K562 (cell line): ENCODE measurements around the gene ZNF618. TPM values are rescaled to one million over a fixed set of nuclear protein-coding genes. Genes with fewer than 3 reads are reported as not detected.

Experiments used
- ATAC-seq: fragments of 200-7000 bp; cut with Tn5 transposase; 3 replicates; pipeline ENCODE4 v1.9.1; 2020; ENCODE audit warnings: moderate library complexity
- BruUV-seq: library from RNA; stranded (reverse); fragments of 400-500 nt; replicated peaks from 2 replicates; lab custom pipeline; 2021; lab: Mats Ljungman, UMichigan
- CTCF ChIA-PET: fragments of 300-600 bp; formaldehyde crosslinking; extraction: SDS; loops from one replicate; lab custom pipeline; 2021; ENCODE audit warnings: low intra/inter-chr PET ratio; lab: Yijun Ruan, JAX
- POLR2A ChIA-PET: fragments of 300-600, 350-650 bp; sonication (Branson Sonifier 250); formaldehyde crosslinking; extraction: SDS; loops from one replicate; lab custom pipeline; 2021; ENCODE audit warnings: antibody characterized with exemption, inconsistent platforms; lab: Yijun Ruan, JAX
- DNase-seq, 4 experiments: peaks; one replicate each; pipeline versions ENCODE4 v3.0.0 to v3.0.0-alpha.2; 2011 to 2018; ENCODE audit warnings: low spot score in 3 of 4, mixed read lengths in 3 of 4; ENCODE audit errors: extremely low read depth in 1 of 4
- FAIRE-seq: peaks from 2 replicates; lab custom pipeline; 2011; peaks lifted over from hg19 to GRCh38; lab: Jason Lieb, UNC
- H2AFZ ChIP-seq: 2 replicates; pipeline ENCODE4 v1.6.0; 2011; ENCODE audit warnings: low read depth, low read length, control low read depth, inconsistent platforms
- H3K27ac ChIP-seq: fragments of 200-600 bp; 3 replicates; pipeline ENCODE4 v1.8.0; 2011; ENCODE audit warnings: low read depth, mild to moderate bottlenecking, control low read depth, inconsistent platforms, low read length, moderate library complexity, mixed read lengths; ENCODE audit errors: extremely low read depth
- H3K27me3 ChIP-seq, 2 experiments: fragments of 300-600 bp in 1 of 2; 2 replicates in 1 of 2; 3 replicates in 1 of 2; pipeline versions ENCODE4 v1.6.0 to v1.8.0; 2011; ENCODE audit warnings: inconsistent platforms in 2 of 2, low read length in 2 of 2, mild to moderate bottlenecking in 1 of 2, mixed read lengths in 1 of 2, moderate library complexity in 1 of 2; ENCODE audit not compliant: control insufficient read depth in 2 of 2, insufficient read depth in 2 of 2
- H3K36me3 ChIP-seq: fragments of 300-600 bp; 3 replicates; pipeline ENCODE4 v1.8.0; 2011; ENCODE audit warnings: mild to moderate bottlenecking, low read length, inconsistent platforms; ENCODE audit not compliant: control insufficient read depth, insufficient read depth
- H3K4me1 ChIP-seq, 2 experiments: fragments of 200-600 bp in 1 of 2; replicated peaks in 1 of 2; 2 replicates in 1 of 2; 3 replicates in 1 of 2; pipeline versions ENCODE4 v1.5.1 to v1.8.0; 2011; ENCODE audit warnings: inconsistent platforms in 2 of 2, low read length in 2 of 2, mild to moderate bottlenecking in 1 of 2, mixed read lengths in 1 of 2, moderate library complexity in 1 of 2; ENCODE audit not compliant: control insufficient read depth in 2 of 2, insufficient read depth in 2 of 2
- H3K4me2 ChIP-seq: 2 replicates; pipeline ENCODE4 v1.6.1; 2011; ENCODE audit warnings: low read length, control low read depth, inconsistent platforms, mixed read lengths; ENCODE audit not compliant: insufficient read depth
- H3K4me3 ChIP-seq: fragments of 200-600 bp; sonication (generic), shearing (Covaris generic); 2 replicates; pipeline ENCODE4 v1.5.1; 2016; ENCODE audit warnings: control low read depth, inconsistent platforms
- H3K79me2 ChIP-seq: fragments of 200-600 bp; 3 replicates; pipeline ENCODE4 v1.8.0; 2011; ENCODE audit warnings: low read length, inconsistent platforms; ENCODE audit not compliant: control insufficient read depth, insufficient read depth
- H3K9ac ChIP-seq, 2 experiments: 2 replicates each; pipeline versions ENCODE4 v1.6.0 to v1.6.1; 2011; ENCODE audit warnings: low read depth in 2 of 2, low read length in 2 of 2, control low read depth in 1 of 2, inconsistent platforms in 1 of 2, mild to moderate bottlenecking in 1 of 2, mixed read lengths in 1 of 2; ENCODE audit not compliant: insufficient read depth in 1 of 2
- H3K9me1 ChIP-seq: one replicate; pipeline ENCODE4 v1.6.0; 2011; ENCODE audit warnings: inconsistent platforms, mild to moderate bottlenecking, low read length, moderate library complexity; ENCODE audit not compliant: control insufficient read depth, insufficient read depth
- H3K9me3 ChIP-seq: replicated peaks from 2 replicates; pipeline ENCODE4 v1.5.1; 2011; ENCODE audit warnings: low read depth, low read length, inconsistent platforms; ENCODE audit not compliant: control insufficient read depth, insufficient read depth
- H4K20me1 ChIP-seq: replicated peaks from 2 replicates; pipeline ENCODE4 v1.6.1; 2011; ENCODE audit warnings: low read length, inconsistent platforms, mixed read lengths; ENCODE audit not compliant: control insufficient read depth, insufficient read depth
- GABPB1 ChIP-seq: sonication (generic); formaldehyde crosslinking; IDR thresholded peaks from 2 replicates; pipeline ENCODE4 v1.8.0; 2022; ENCODE audit warnings: mild to moderate bottlenecking, missing genetic modification reagents
- GATA2 ChIP-seq: sonication (generic); formaldehyde crosslinking; IDR thresholded peaks from 2 replicates; pipeline ENCODE4 v1.4.0; 2020; ENCODE audit warnings: mild to moderate bottlenecking, missing genetic modification reagents
- PHTF2 ChIP-seq: fragments of 250-450 bp; sonication (Bioruptor Pico); IDR thresholded peaks from 2 replicates; pipeline ENCODE4 v1.5.0; 2021; ENCODE audit warnings: mild to moderate bottlenecking
- WGBS: fragments of 100-300 bp; shearing (Covaris generic); methylation state at CpG from one replicate; pipeline ENCODE4 v1.1.6; 2016; ENCODE audit warnings: low coverage, mixed read lengths; ENCODE audit not compliant: insufficient coverage; ENCODE audit errors: missing lambda C conversion rate; 5-methylcytosine and 5-hydroxymethylcytosine counted together
- in situ Hi-C: fragments of 300-500 bp; cut with MboI; formaldehyde crosslinking; loops from 4 replicates; pipeline ENCODE4 v1.15.0; 2018; ENCODE audit warnings: inconsistent platforms, mixed read lengths
- intact Hi-C: fragments of 100-400 bp; cut with micrococcal nuclease; formaldehyde crosslinking; loops from 2 replicates; pipeline ENCODE4 v1.14.2; 2022
- polyA plus RNA-seq, 8 experiments: library from polyadenylated mRNA; depleted of rRNA in 4 of 8; stranded (reverse) in 5 of 8; unstranded in 3 of 8; fragments of >200 nt; fragmentation: Nextera tagmentation in 2 of 8; fragmentation: Illumina TruSeq in 1 of 8; extraction: Ambion mirVana in 2 of 8; extraction: Trizol in 1 of 8; gene quantifications; 2 replicates each; pipeline versions ENCODE4 v1.2.1 to v1.2.3, GENCODE V29; 2011 to 2014; ENCODE audit warnings: inconsistent platforms in 1 of 8, missing spikeins in 1 of 8
- total RNA-seq, 7 experiments: library from RNA; depleted of rRNA in 6 of 7; stranded (reverse); fragments of >200 nt in 6 of 7; fragmentation: Illumina TruSeq in 2 of 7; extraction: Trizol in 2 of 7; gene quantifications; 2 replicates each; pipeline versions ENCODE4 v1.2.1 to v1.2.3, GENCODE V29; 2011 to 2021; ENCODE audit warnings: low replicate concordance in 1 of 7
- TF ChIP-seq, protein P1 (sequence below): fragments of 250-450 bp; sonication (Bioruptor Pico); IDR thresholded peaks from 2 replicates; pipeline ENCODE4 v1.5.0; 2021; ENCODE audit warnings: mild to moderate bottlenecking, borderline replicate concordance

ZNF618 gene
- total and polyA plus RNA-seq, 9 of the 15 experiments (the other 6 are each of a cell fraction or from before 2014, with no cell fraction given) = 0.08 to 13.7 (median 3.4) TPM

DNA sequence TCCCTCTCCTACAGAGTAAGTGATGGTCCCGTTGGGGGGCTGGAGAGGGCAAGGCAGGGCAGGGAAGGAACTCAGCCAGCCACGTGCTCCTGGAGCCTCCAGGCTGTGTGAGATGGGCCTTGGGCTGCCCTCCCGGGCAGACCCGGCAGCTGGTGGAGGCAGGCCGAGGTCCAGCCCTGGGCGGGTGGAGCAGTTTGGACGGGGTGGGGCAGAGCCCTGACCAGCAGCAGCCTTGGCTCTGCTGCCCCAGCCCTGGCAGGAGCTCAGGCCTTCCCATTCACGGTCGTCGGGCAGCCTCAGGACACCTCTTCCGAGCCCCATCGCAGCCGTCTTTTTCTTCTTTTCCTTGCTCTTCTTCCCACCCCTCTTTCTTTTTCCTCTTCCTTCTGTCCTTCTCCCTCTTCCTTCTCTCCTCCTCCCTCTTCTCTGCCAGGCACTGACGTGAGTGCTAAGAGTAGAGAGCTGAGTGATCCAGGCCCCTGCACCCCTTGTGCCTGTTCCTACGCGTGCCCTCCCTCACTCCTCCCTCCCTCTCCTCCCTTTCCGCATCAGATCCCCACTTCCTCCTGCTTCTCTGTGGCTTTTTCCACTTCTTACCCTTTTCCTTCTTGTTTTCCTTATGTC lies 159.2 kb downstream of the ZNF618 start:
- no peak overlapping the region for H3K4me2 ChIP-seq
- H3K9ac ChIP-seq = no peak overlapping the region; a peak in 1 of 4 replicates
- no peak overlapping the region for H3K4me3 ChIP-seq
- POLR2A ChIA-PET = no interaction called here
- BruUV-seq = no TSS peak
- TF ChIP-seq GATA2 (CRISPR knock-in tag) (no peak), GABPB1 (CRISPR knock-in tag) (no peak), PHTF2 (CRISPR knock-in tag) (no peak)
- TF ChIP-seq, protein P1, sequence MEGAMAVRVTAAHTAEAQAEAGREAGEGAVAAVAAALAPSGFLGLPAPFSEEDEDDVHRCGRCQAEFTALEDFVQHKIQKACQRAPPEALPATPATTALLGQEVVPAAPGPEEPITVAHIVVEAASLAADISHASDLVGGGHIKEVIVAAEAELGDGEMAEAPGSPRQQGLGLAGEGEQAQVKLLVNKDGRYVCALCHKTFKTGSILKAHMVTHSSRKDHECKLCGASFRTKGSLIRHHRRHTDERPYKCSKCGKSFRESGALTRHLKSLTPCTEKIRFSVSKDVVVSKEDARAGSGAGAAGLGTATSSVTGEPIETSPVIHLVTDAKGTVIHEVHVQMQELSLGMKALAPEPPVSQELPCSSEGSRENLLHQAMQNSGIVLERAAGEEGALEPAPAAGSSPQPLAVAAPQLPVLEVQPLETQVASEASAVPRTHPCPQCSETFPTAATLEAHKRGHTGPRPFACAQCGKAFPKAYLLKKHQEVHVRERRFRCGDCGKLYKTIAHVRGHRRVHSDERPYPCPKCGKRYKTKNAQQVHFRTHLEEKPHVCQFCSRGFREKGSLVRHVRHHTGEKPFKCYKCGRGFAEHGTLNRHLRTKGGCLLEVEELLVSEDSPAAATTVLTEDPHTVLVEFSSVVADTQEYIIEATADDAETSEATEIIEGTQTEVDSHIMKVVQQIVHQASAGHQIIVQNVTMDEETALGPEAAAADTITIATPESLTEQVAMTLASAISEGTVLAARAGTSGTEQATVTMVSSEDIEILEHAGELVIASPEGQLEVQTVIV (CRISPR knock-in tag) = no peak
- TF ChIP-seq, all 486 proteins: peak for 0
- FAIRE-seq (no peak), DNase-seq (no peak), ATAC-seq (no peak)
- Histone ChIP-seq H4K20me1 (peaks cover 3% of the 10 kb centered on the region; the same call in 1 of the 2 replicates), H3K4me1 (no peaks in the 10 kb centered on the region; a peak in 1 of 5 replicates), H3K36me3 (peaks cover 3% of the 10 kb centered on the region; the same call in 1 of the 3 replicates), H3K9me1 (peaks cover 3% of the 10 kb centered on the region), H3K27ac (no peak overlapping the region), H3K79me2 (no peaks in the 10 kb centered on the region), H3K9me3 (no peaks in the 10 kb centered on the region), H3K27me3 (no peaks in the 10 kb centered on the region), H2AFZ (no peak overlapping the region)
- intact Hi-C loops = no loop called here
- in situ Hi-C loops = no loop called here
- CTCF ChIA-PET = no interaction called here
- WGBS = 41% methylated on average over 5 of the region's 17 CpGs
